Measurements from ENCODE around the gene CST11. TPM values are rescaled to one million over a fixed set of nuclear protein-coding genes. Genes with fewer than 3 reads are reported as not detected.

CST11 gene
- polyA plus RNA-seq, 1 donor (not counting 4 experiments of a cell fraction or from before 2014, with no cell fraction given), result not detected

DNA sequence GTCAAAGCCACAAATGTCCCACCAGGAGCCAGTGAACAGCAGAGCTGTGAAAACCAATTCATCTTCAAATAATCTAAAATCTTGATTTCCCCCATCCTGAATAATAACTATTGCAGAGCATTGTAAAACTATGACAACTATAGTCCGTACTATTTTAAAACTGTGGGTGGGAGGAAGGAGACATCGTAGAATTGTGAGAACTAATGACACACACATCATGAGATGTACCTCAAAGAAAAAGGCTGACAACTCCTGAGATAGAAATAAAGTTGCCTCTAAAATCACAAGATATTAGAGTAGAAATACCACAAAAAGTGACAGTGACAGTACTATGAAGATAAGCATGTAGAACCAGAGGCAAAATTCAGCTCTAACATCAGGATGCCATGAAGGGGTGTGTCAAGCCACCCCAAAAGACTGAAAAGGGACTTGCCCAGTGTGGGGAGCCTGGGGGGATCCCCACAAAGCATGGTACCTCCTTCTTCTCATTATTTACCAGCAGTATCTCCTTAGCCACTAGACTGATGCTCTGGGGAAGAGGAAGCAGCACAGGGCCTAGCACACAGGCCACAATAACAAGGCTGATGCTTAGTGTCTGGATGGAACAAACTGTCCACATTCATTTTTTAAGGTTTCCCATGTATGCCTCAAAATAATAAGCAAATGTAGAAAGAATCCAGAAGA lies 44.8 kb downstream of the CST11 start:
- Histone ChIP-seq H2AFZ (ENCODE audit: control insufficient read depth, low read length) (no peak overlapping the region), H3K4me3 (ENCODE audit: control insufficient read depth in 2 of 3, extremely low read depth in 1 of 3, insufficient read depth in 2 of 3, low read depth in 1 of 3, low read length in 3 of 3) (no peak overlapping the region), H3K4me2 (ENCODE audit: control insufficient read depth, extremely low read depth, insufficient read depth, low read depth, low read length) (no peak overlapping the region), H3K27me3 (ENCODE audit: control insufficient read depth, extremely low read depth, insufficient read depth, low read length) (no peaks in the 10 kb centered on the region), H3K9ac (ENCODE audit: control insufficient read depth, extremely low read depth, insufficient read depth, low read length) (no peak overlapping the region), H3K27ac (ENCODE audit: control insufficient read depth, insufficient read depth, low read length) (no peak overlapping the region), H4K20me1 (ENCODE audit: control insufficient read depth, extremely low read depth, insufficient read depth, low read length) (peaks cover 8% of the 10 kb centered on the region), H3K36me3 (ENCODE audit: control insufficient read depth in 2 of 2, extremely low read depth in 1 of 2, insufficient read depth in 2 of 2, low read length in 2 of 2) (peaks cover 0 to 2% of the 10 kb centered on the region in 2 experiments), H3K4me1 (ENCODE audit: control insufficient read depth, extremely low read depth, insufficient read depth, low read length) (peaks cover 10% of the 10 kb centered on the region), H3K79me2 (ENCODE audit: control insufficient read depth, insufficient read depth, low read length) (peaks cover 92% of the 10 kb centered on the region), H3K9me3 (ENCODE audit: control insufficient read depth, low read depth, low read length) (no peaks in the 10 kb centered on the region), H3K9me1 (ENCODE audit: control insufficient read depth, extremely low read depth, insufficient read depth, low read length) (no peaks in the 10 kb centered on the region)
- no peak for TF ChIP-seq EZH2 (IDR thresholded peaks at IDR 0.05; ENCODE audit: low read length)
- no peak for TF ChIP-seq CTCF (optimal IDR thresholded peaks at IDR 0.05 in 1 of 3, IDR thresholded peaks at IDR 0.05 in 1 of 3, conservative IDR thresholded peaks at IDR 0.05 in 1 of 3; ENCODE audit: extremely low read depth in 1 of 3, insufficient read depth in 2 of 3, low read length in 3 of 3)
- dilution Hi-C loops (cut with MboI; ENCODE audit: extremely low pct_ligation_motif_present, low sequenced_read_pairs), result loop anchor here (25.0 kb wide), 1 partner anchor 204 kb away; the partner anchor contains the start of gene CST9
- FAIRE-seq, result no peak
- DNase-seq (ENCODE audit: low read depth, low spot score), result no peak

DNA sequence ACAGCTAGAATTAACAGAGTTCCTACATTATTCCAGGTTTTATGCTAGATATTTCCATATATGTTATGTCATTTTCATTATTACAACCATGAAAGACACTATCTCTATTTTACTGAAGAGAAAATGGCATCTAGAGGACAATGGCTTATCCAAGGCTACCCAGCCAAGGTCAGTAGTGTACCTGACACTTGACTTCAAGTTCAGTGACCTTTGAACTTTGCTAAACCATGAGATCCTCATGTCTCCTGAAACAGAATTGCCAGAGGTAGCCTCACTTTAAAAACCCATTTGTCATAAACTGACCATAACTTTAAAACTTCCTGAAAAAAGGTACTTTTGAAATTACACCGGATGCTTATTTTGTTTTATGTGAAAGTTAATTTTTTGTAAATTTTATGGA lies 45.8 kb downstream of the CST11 start:
- DNase-seq (ENCODE audit: low read depth, low spot score) (no peak), FAIRE-seq (no peak)
- Histone ChIP-seq H2AFZ (ENCODE audit: control insufficient read depth, low read length) (no peak overlapping the region), H3K36me3 (ENCODE audit: control insufficient read depth in 2 of 2, extremely low read depth in 1 of 2, insufficient read depth in 2 of 2, low read length in 2 of 2) (peaks cover 0 to 3% of the 10 kb centered on the region in 2 experiments), H4K20me1 (ENCODE audit: control insufficient read depth, extremely low read depth, insufficient read depth, low read length) (peaks cover 8% of the 10 kb centered on the region), H3K4me3 (ENCODE audit: control insufficient read depth in 2 of 3, extremely low read depth in 1 of 3, insufficient read depth in 2 of 3, low read depth in 1 of 3, low read length in 3 of 3) (no peak overlapping the region), H3K9ac (ENCODE audit: control insufficient read depth, extremely low read depth, insufficient read depth, low read length) (no peak overlapping the region), H3K9me1 (ENCODE audit: control insufficient read depth, extremely low read depth, insufficient read depth, low read length) (no peaks in the 10 kb centered on the region), H3K79me2 (ENCODE audit: control insufficient read depth, insufficient read depth, low read length) (peaks cover 88% of the 10 kb centered on the region), H3K27ac (ENCODE audit: control insufficient read depth, insufficient read depth, low read length) (no peak overlapping the region), H3K4me2 (ENCODE audit: control insufficient read depth, extremely low read depth, insufficient read depth, low read depth, low read length) (no peak overlapping the region), H3K9me3 (ENCODE audit: control insufficient read depth, low read depth, low read length) (no peaks in the 10 kb centered on the region), H3K27me3 (ENCODE audit: control insufficient read depth, extremely low read depth, insufficient read depth, low read length) (no peaks in the 10 kb centered on the region), H3K4me1 (ENCODE audit: control insufficient read depth, extremely low read depth, insufficient read depth, low read length) (peaks cover 10% of the 10 kb centered on the region)
- dilution Hi-C loops (cut with MboI; ENCODE audit: extremely low pct_ligation_motif_present, low sequenced_read_pairs), result loop anchor here (25.0 kb wide), 1 partner anchor 205 kb away; the partner anchor contains the start of gene CST9
- no peak for TF ChIP-seq EZH2 (IDR thresholded peaks at IDR 0.05; ENCODE audit: low read length)
- no peak for TF ChIP-seq CTCF (optimal IDR thresholded peaks at IDR 0.05 in 1 of 3, IDR thresholded peaks at IDR 0.05 in 1 of 3, conservative IDR thresholded peaks at IDR 0.05 in 1 of 3; ENCODE audit: extremely low read depth in 1 of 3, insufficient read depth in 2 of 3, low read length in 3 of 3)
